H1 (cell line): ENCODE data around the gene XRRA1. TPM values are rescaled to one million over a fixed set of nuclear protein-coding genes. Genes with fewer than 3 reads are reported as not detected.
A peak's percentile ranks its signal among the peaks of the same experiment; 100 is the strongest.

Source experiments
- ASH2L ChIP-seq: fragments of 200-600, 300-600 bp; sonication (generic); IDR thresholded peaks from one replicate; pipeline ENCODE4 v1.7.1; 2017; ENCODE audit warnings: low read length
- CBX8 ChIP-seq: fragments of 300-800, 300-1000 bp; sonication (generic); IDR thresholded peaks from 2 replicates; pipeline ENCODE4 v1.7.1; 2016; ENCODE audit warnings: low read depth, low read length, borderline replicate concordance
- CHD2 ChIP-seq: IDR thresholded peaks from 2 replicates; pipeline ENCODE4 v1.6.1; 2012; ENCODE audit warnings: low read length, improper control_type of control experiment
- CREB1 ChIP-seq: IDR thresholded peaks from 2 replicates; pipeline ENCODE4 v1.6.1; 2012; ENCODE audit warnings: inconsistent platforms
- EGR1 ChIP-seq: IDR thresholded peaks from 2 replicates; pipeline ENCODE4 v1.6.1; 2011; ENCODE audit warnings: low read depth, low read length, borderline replicate concordance
- EP300 ChIP-seq, 2 experiments: IDR thresholded peaks; 1 replicate in 1 of 2; 2 replicates in 1 of 2; pipeline ENCODE4 v1.6.1; 2011 to 2012; ENCODE audit warnings: low read depth in 2 of 2, low read length in 2 of 2, mild to moderate bottlenecking in 2 of 2, borderline replicate concordance in 1 of 2, inconsistent platforms in 1 of 2, moderate library complexity in 1 of 2
- KDM1A ChIP-seq: fragments of 200-600, 300-600 bp; sonication (generic); IDR thresholded peaks from 2 replicates; pipeline ENCODE4 v1.7.1; 2016; ENCODE audit warnings: mild to moderate bottlenecking, low read length, borderline replicate concordance
- KDM4A ChIP-seq: IDR thresholded peaks from one replicate; pipeline ENCODE4 v1.7.1; 2012; ENCODE audit warnings: low read depth, mild to moderate bottlenecking, moderate library complexity, low read length, inconsistent platforms; ENCODE audit not compliant: severe bottlenecking
- KDM5A ChIP-seq: fragments of 200-600 bp; IDR thresholded peaks from 2 replicates; pipeline ENCODE4 v1.7.1; 2012; ENCODE audit warnings: mild to moderate bottlenecking, low read length, inconsistent platforms, mixed read lengths
- PHF8 ChIP-seq: fragments of 200-600 bp; sonication (generic); conservative IDR thresholded peaks from 2 replicates; pipeline ENCODE4 v1.7.1; 2012; ENCODE audit warnings: low read depth, mild to moderate bottlenecking, inconsistent platforms, low read length, moderate library complexity
- RAD21 ChIP-seq, 2 experiments: IDR thresholded peaks in 1 of 2; conservative IDR thresholded peaks in 1 of 2; 2 replicates each; pipeline ENCODE4 v1.6.1; 2011; ENCODE audit warnings: low read depth in 2 of 2, low read length in 2 of 2, improper control_type of control experiment in 1 of 2, inconsistent platforms in 1 of 2, mild to moderate bottlenecking in 1 of 2, moderate library complexity in 1 of 2
- RBBP5 ChIP-seq: IDR thresholded peaks from 2 replicates; pipeline ENCODE4 v1.7.1; 2012; ENCODE audit warnings: low read depth, mild to moderate bottlenecking, inconsistent platforms, low read length, moderate library complexity, borderline replicate concordance
- SIN3A ChIP-seq, 2 experiments: IDR thresholded peaks in 1 of 2; conservative IDR thresholded peaks in 1 of 2; 2 replicates each; pipeline ENCODE4 v1.6.1; 2011 to 2012; ENCODE audit warnings: low read length in 2 of 2, improper control_type of control experiment in 1 of 2, low read depth in 1 of 2, mild to moderate bottlenecking in 1 of 2
- SIRT6 ChIP-seq: IDR thresholded peaks from one replicate; pipeline ENCODE4 v1.7.1; 2012; ENCODE audit warnings: low read length, inconsistent platforms
- SRF ChIP-seq: IDR thresholded peaks from 2 replicates; pipeline ENCODE4 v1.6.1; 2011; ENCODE audit warnings: mild to moderate bottlenecking, low read depth, low read length, moderate library complexity
- TAF7 ChIP-seq: optimal IDR thresholded peaks from 2 replicates; pipeline ENCODE3; 2011; ENCODE audit warnings: low read depth, mild to moderate bottlenecking, inconsistent platforms, low read length, moderate library complexity, borderline replicate concordance
- TBP ChIP-seq: IDR thresholded peaks from 2 replicates; pipeline ENCODE4 v1.6.1; 2011; ENCODE audit warnings: low read depth, low read length, improper control_type of control experiment
- polyA plus RNA-seq, 7 experiments: library from polyadenylated mRNA; depleted of rRNA in 3 of 7; stranded (reverse) in 5 of 7; unstranded in 2 of 7; fragments of >200 nt in 5 of 7; fragments of 200-250 nt in 2 of 7; gene quantifications; 1 replicate in 5 of 7; 2 replicates in 1 of 7; 4 replicates in 1 of 7; pipeline versions ENCODE4 v1.2.1 to v1.2.3, GENCODE V29; 2011 to 2013; ENCODE audit warnings: missing spikeins in 2 of 7, mixed read lengths in 2 of 7
- total RNA-seq: library from RNA; stranded (reverse); fragmentation: NEBNext Ultra II Directional; extraction: Animal tissue kit (Norgen Biotek cat#: 25700); gene quantifications from 2 replicates; pipeline ENCODE4 v1.2.1, GENCODE V29; 2021

The XRRA1 gene
- total and polyA plus RNA-seq, 2 of the 8 experiments (the other 6 are each of a cell fraction or from before 2014, with no cell fraction given) = 2.1 to 7.1 TPM

DNA sequence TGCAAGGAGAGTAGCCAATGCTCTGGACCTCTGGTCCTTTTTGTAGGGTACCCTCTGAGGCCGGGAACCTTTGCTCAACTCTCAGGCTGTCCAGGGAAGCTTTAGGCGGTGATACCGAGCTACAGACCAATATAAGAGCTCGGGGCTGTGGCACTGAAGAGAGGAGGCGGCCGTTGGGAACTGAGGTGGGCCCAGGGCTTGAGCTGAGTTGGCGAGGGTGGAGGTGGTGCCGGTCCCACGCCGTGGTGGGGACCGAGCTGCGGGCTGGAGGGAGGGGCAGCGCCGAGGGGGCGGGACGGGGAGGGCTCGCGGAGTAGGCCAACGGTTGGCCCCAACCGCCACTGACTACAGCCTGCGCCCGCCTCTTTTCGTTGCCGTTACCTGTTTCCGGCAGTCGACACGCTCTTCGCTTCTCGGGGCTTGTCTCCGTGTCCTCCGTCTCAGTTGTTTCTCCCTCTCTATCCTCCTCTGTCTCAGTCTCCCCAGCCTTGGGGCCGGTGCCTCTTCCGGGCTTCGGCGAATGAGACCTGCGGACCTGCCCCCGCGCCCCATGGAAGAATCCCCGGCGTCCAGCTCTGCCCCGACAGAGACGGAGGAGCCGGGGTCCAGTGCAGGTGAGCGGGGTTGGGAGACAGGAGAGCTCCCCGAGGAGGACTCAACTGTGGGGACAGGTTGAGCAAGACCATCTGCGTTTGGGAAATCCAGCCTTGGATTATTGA is 39.8 kb upstream of the XRRA1 start, which contains the start of gene NEU3 (continued):
- TF ChIP-seq RAD21 (IDR thresholded peaks at IDR 0.05 in 1 of 2, conservative IDR thresholded peaks at IDR 0.05 in 1 of 2; ENCODE audit: low read depth in 2 of 2, low read length in 2 of 2) (no peak), SIRT6 (no peak), PHF8 (peak; percentile 38), CBX8 (no peak), TAF7 (peak; percentile 50), SRF (no peak), KDM1A (no peak), RBBP5 (no peak), CHD2 (no peak), TBP (peak; percentile 95), EGR1 (0 out of 2 replicates have a peak, but pooled peaks have one; percentile 19), KDM5A (no peak), SIN3A (conservative IDR thresholded peaks at IDR 0.05 in 1 of 2, IDR thresholded peaks at IDR 0.05 in 1 of 2; ENCODE audit: low read depth in 1 of 2, low read length in 2 of 2) (peak in 1 of 2 experiments; percentile 8; a peak in 1 of 4 replicates), ASH2L (peak; percentile 77), CREB1 (no peak), EP300 (IDR thresholded peaks at IDR 0.05; ENCODE audit: borderline replicate concordance in 1 of 2, low read depth in 2 of 2, low read length in 2 of 2) (peak in 1 of 2 experiments; percentile 17; a peak in 1 of 3 replicates), KDM4A (peak; percentile 67)
- TF ChIP-seq, all 59 proteins: peak for 13
